HL-60 (cell line): ENCODE data around the gene VPS9D1.

Experiments used
- DNase-seq, 2 experiments: peaks; one replicate each; pipeline ENCODE4 v3.0.0-alpha.2; 2010 to 2020; ENCODE audit warnings: low read depth in 1 of 2, low spot score in 1 of 2
- H3K27ac ChIP-seq: fragments of 250-450 bp; sonication (Bioruptor Pico); replicated peaks from 2 replicates; pipeline ENCODE4 v1.5.1; 2020; ENCODE audit warnings: mild to moderate bottlenecking, moderate library complexity
- H3K27me3 ChIP-seq: fragments of 250-450 bp; sonication (Bioruptor Pico); 2 replicates; pipeline ENCODE4 v1.5.1; 2021; ENCODE audit warnings: mild to moderate bottlenecking, moderate library complexity; ENCODE audit not compliant: insufficient read depth, poor library complexity, severe bottlenecking
- H3K4me3 ChIP-seq: replicated peaks from 2 replicates; pipeline ENCODE4 v1.5.1; 2011; ENCODE audit warnings: mild to moderate bottlenecking, control low read depth, low read length; ENCODE audit not compliant: insufficient read depth
- GABPA ChIP-seq: IDR thresholded peaks from 2 replicates; pipeline ENCODE4 v1.6.1; 2012; ENCODE audit warnings: low read depth
- POLR2AphosphoS5 ChIP-seq: IDR thresholded peaks from 2 replicates; pipeline ENCODE4 v1.6.1; 2012; ENCODE audit warnings: low read depth
- REST ChIP-seq: IDR thresholded peaks from 2 replicates; pipeline ENCODE4 v1.6.1; 2012; ENCODE audit warnings: low read depth; ENCODE audit not compliant: insufficient replicate concordance
- SPI1 ChIP-seq: IDR thresholded peaks from 2 replicates; pipeline ENCODE4 v1.6.1; 2012; ENCODE audit warnings: low read depth, mild to moderate bottlenecking, borderline replicate concordance
- TF ChIP-seq, protein P1 (sequence below): IDR thresholded peaks from one replicate; pipeline ENCODE4 v1.5.1; 2011; ENCODE audit warnings: low read length, control low read depth, inconsistent platforms; ENCODE audit not compliant: insufficient read depth

The VPS9D1 gene

GRCh38 chr16:89746043-89746442 lies 25.3 kb upstream of the VPS9D1 start:
- TF ChIP-seq SPI1 (no peak), POLR2AphosphoS5 (no peak), GABPA (no peak), REST (no peak)
- TF ChIP-seq, protein P1, sequence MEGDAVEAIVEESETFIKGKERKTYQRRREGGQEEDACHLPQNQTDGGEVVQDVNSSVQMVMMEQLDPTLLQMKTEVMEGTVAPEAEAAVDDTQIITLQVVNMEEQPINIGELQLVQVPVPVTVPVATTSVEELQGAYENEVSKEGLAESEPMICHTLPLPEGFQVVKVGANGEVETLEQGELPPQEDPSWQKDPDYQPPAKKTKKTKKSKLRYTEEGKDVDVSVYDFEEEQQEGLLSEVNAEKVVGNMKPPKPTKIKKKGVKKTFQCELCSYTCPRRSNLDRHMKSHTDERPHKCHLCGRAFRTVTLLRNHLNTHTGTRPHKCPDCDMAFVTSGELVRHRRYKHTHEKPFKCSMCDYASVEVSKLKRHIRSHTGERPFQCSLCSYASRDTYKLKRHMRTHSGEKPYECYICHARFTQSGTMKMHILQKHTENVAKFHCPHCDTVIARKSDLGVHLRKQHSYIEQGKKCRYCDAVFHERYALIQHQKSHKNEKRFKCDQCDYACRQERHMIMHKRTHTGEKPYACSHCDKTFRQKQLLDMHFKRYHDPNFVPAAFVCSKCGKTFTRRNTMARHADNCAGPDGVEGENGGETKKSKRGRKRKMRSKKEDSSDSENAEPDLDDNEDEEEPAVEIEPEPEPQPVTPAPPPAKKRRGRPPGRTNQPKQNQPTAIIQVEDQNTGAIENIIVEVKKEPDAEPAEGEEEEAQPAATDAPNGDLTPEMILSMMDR, result no peak
- H3K27ac ChIP-seq, result no peak overlapping the region
- DNase-seq, result no peak
- H3K4me3 ChIP-seq, result no peak overlapping the region
- H3K27me3 ChIP-seq, result no peaks in the 10 kb centered on the region

GRCh38 chr16:89744813-89745212 lies 24.1 kb upstream of the VPS9D1 start:
- TF ChIP-seq, protein P1, result no peak
- TF ChIP-seq SPI1 (no peak), GABPA (no peak), POLR2AphosphoS5 (no peak), REST (no peak)
- DNase-seq, result no peak
- Histone ChIP-seq H3K27ac (no peak overlapping the region), H3K27me3 (no peaks in the 10 kb centered on the region), H3K4me3 (no peak overlapping the region)

- DNase-seq, result no peak
Observed at GRCh38 chr16:89742948-89743347, 22.2 kb upstream of the VPS9D1 start.

More at GRCh38 chr16:89742948-89743347, 22.2 kb upstream of the VPS9D1 start:
- no peaks in the 10 kb centered on the region for H3K27me3 ChIP-seq
- H3K4me3 ChIP-seq, result no peak overlapping the region
- TF ChIP-seq SPI1 (no peak), REST (no peak), POLR2AphosphoS5 (peak; percentile 30; the same call in 1 of the 2 replicates)
- TF ChIP-seq, protein P1, result no peak
- H3K27ac ChIP-seq, result no peak overlapping the region
